ENCODE results near the gene FRYL.

GRCh38 chr4:48490012-48490679 is 289.9 kb downstream of the FRYL start, which contains the start of gene ZAR1:
- TF ChIP-seq POLR2A (IDR thresholded peaks at IDR 0.05) (no peak), POLR2AphosphoS5 (IDR thresholded peaks at IDR 0.05) (no peak), CTCF (IDR thresholded peaks at IDR 0.05) (no peak)

Measured in breast epithelium (tissue), 3 donors.